ENCODE measurements around the gene URI1. TPM values are rescaled to one million over a fixed set of nuclear protein-coding genes. Genes with fewer than 3 reads are reported as not detected.

The URI1 gene
- total RNA-seq, 2 donors from 2014 or later: 38.2 to 60.7 TPM

- DNase-seq (no peak), ATAC-seq (no peak)
- peaks cover 15% of the 10 kb centered on the region for H3K4me1 ChIP-seq
- no peak overlapping the region for H3K4me3 ChIP-seq
- intact Hi-C loops (cut with DNase I): no loop called here
- no peak overlapping the region for H3K27ac ChIP-seq
- WGBS, 2 donors: 85 to 94% methylated on average over 1 of the region's 1 CpG
- TF ChIP-seq POLR2A (IDR thresholded peaks at IDR 0.05): no peak
- TF ChIP-seq CTCF (IDR thresholded peaks at IDR 0.05): no peak
- H3K9me3 ChIP-seq: peaks cover 0 to 7% (median 0%) of the 10 kb centered on the region in 3 donors
- no peaks in the 10 kb centered on the region for H3K27me3 ChIP-seq
- no peaks in the 10 kb centered on the region for H3K36me3 ChIP-seq (replicated peaks in 1 of 2; ENCODE audit: insufficient read depth in 1 of 2, low read depth in 2 of 2)
Measured at GRCh38 chr19:29939628-29940027, 2.4 kb upstream of the URI1 start.

GRCh38 chr19:29940971-29941585 is 961 bp upstream of the URI1 start:
- ATAC-seq: no peak
- no peak for DNase-seq
- WGBS, 2 donors: 80 to 86% methylated on average over 9 of the region's 9 CpGs
- peaks cover 29% of the 10 kb centered on the region for H3K4me1 ChIP-seq
- H3K9me3 ChIP-seq: peaks cover 0 to 7% (median 0%) of the 10 kb centered on the region in 3 donors
- no peak overlapping the region for H3K4me3 ChIP-seq
- TF ChIP-seq CTCF (IDR thresholded peaks at IDR 0.05) (no peak), POLR2A (IDR thresholded peaks at IDR 0.05) (no peak)
- intact Hi-C loops (cut with DNase I): no loop called here
- no peaks in the 10 kb centered on the region for H3K36me3 ChIP-seq (replicated peaks in 1 of 2; ENCODE audit: insufficient read depth in 1 of 2, low read depth in 2 of 2)
- H3K27ac ChIP-seq: no peak overlapping the region
- no peaks in the 10 kb centered on the region for H3K27me3 ChIP-seq

- 1 to 6% methylated on average over 19 to 77 of the region's 79 CpGs for WGBS, 2 donors
- no peaks in the 10 kb centered on the region for H3K27me3 ChIP-seq
- H3K4me1 ChIP-seq: peaks cover 30% of the 10 kb centered on the region
- ATAC-seq: peak; percentile 81
- intact Hi-C loops (cut with DNase I): no loop called here
- TF ChIP-seq CTCF (IDR thresholded peaks at IDR 0.05) (peak in 1 of 7 experiments; percentile 19), POLR2A (IDR thresholded peaks at IDR 0.05) (peak in 1 of 3 donors; percentile 32)
- H3K27ac ChIP-seq: peak overlapping the region; percentile 8 to 77 (median 52)
- H3K36me3 ChIP-seq (replicated peaks in 1 of 2; ENCODE audit: insufficient read depth in 1 of 2, low read depth in 2 of 2): no peaks in the 10 kb centered on the region
- H3K9me3 ChIP-seq: no peaks in the 10 kb centered on the region
- peak; percentile 57 to 73 (median 62) for DNase-seq
- peak overlapping the region; percentile 58 to 80 for H3K4me3 ChIP-seq
Measured at GRCh38 chr19:29942404-29943261, 594 bp downstream of the URI1 start.

GRCh38 chr19:29943615-29944014 is 1.6 kb downstream of the URI1 start:
- no peaks in the 10 kb centered on the region for H3K9me3 ChIP-seq
- H3K27ac ChIP-seq: no peak overlapping the region
- ATAC-seq (no peak), DNase-seq (no peak)
- no peak overlapping the region for H3K4me3 ChIP-seq
- no peaks in the 10 kb centered on the region for H3K36me3 ChIP-seq (replicated peaks in 1 of 2; ENCODE audit: insufficient read depth in 1 of 2, low read depth in 2 of 2)
- H3K4me1 ChIP-seq: peaks cover 30% of the 10 kb centered on the region
- intact Hi-C loops (cut with DNase I): no loop called here
- no peaks in the 10 kb centered on the region for H3K27me3 ChIP-seq
- TF ChIP-seq POLR2A (IDR thresholded peaks at IDR 0.05) (no peak), CTCF (IDR thresholded peaks at IDR 0.05) (no peak)
- WGBS, 2 donors: 68 to 72% methylated on average over 8 of the region's 8 CpGs

All from body of pancreas (tissue), 4 donors.